HG03460 (cell line): Measurements from ENCODE around the gene TYROBP.
"Not testable (repeated sequence)": the region's sequence is repeated elsewhere in the genome, so short reads cannot be mapped to it uniquely, and the experiment has no call there.

Source experiments
- ATAC-seq: cut with Tn5 transposase; IDR thresholded peaks from one replicate; pipeline ENCODE4 v1.9.1; 2021; ENCODE audit not compliant: unreplicated experiment

The TYROBP gene

GRCh38 chr19:35874392-35874930, 33.6 kb downstream of the TYROBP start:
- no peak for ATAC-seq

GRCh38 chr19:35872180-35872579, 35.9 kb downstream of the TYROBP start:
- no peak for ATAC-seq

GRCh38 chr19:35871611-35872010, 36.5 kb downstream of the TYROBP start:
- ATAC-seq: no peak

GRCh38 chr19:35870798-35871197, 37.3 kb downstream of the TYROBP start:
- ATAC-seq: no peak

GRCh38 chr19:35870124-35870736, 37.9 kb downstream of the TYROBP start:
- not testable (repeated sequence) for ATAC-seq

GRCh38 chr19:35869327-35870123, 38.6 kb downstream of the TYROBP start:
- ATAC-seq: no peak

- no peak for ATAC-seq
Measured at GRCh38 chr19:35868823-35869326, 39.2 kb downstream of the TYROBP start.

GRCh38 chr19:35868172-35868822, 39.8 kb downstream of the TYROBP start, which contains the start of gene APLP1:
TSS of gene APLP1 (plus strand) at chr19:35868574. CDS start at chr19:35868637, 63 bp downstream.
- ATAC-seq: no peak

GRCh38 chr19:35863018-35863417, 45.1 kb downstream of the TYROBP start:
- no peak for ATAC-seq

GRCh38 chr19:35862528-35862927, 45.6 kb downstream of the TYROBP start:
- ATAC-seq: no peak

- ATAC-seq: no peak
Measured at GRCh38 chr19:35861640-35862160, 46.4 kb downstream of the TYROBP start.

- no peak for ATAC-seq
Measured at GRCh38 chr19:35860818-35861639, 47.1 kb downstream of the TYROBP start.

GRCh38 chr19:35860436-35860817, 47.7 kb downstream of the TYROBP start:
- ATAC-seq: no peak

- no peak for ATAC-seq
Measured at GRCh38 chr19:35859414-35859813, 48.7 kb downstream of the TYROBP start.

- no peak for ATAC-seq
Measured at GRCh38 chr19:35858311-35858710, 49.8 kb downstream of the TYROBP start.

- ATAC-seq: no peak
Measured at GRCh38 chr19:35856546-35857149, 51.4 kb downstream of the TYROBP start, which contains the start of gene KIRREL2. TSS of gene KIRREL2 (plus strand) at chr19:35856911. CDS start at chr19:35857120, 209 bp downstream.
